Naive thymus-derived CD8-positive, alpha-beta T cell (primary cell): Measurements from ENCODE around the gene TRIM24. TPM values are rescaled to one million over a fixed set of nuclear protein-coding genes. Genes with fewer than 3 reads are reported as not detected.
"Not testable (repeated sequence)": the region's sequence is repeated elsewhere in the genome, so short reads cannot be mapped to it uniquely, and the experiment has no call there.

Experiments
- ATAC-seq, 2 donors: fragments of 150-1000 bp; cut with Tn5 transposase in 1 of 2; sonication (Bioruptor Pico), chemical (Tn5 transposase) in 1 of 2; 1 replicate in 1 of 2; 2 replicates in 1 of 2; pipeline ENCODE4 v1.10.0; 2021; ENCODE audit warnings: mild to moderate bottlenecking in 2 of 2, moderate library complexity in 2 of 2
- POLR2A ChIA-PET: fragments of 350-600 bp; sonication (Branson Sonifier 250); formaldehyde crosslinking; loops from one replicate; lab custom pipeline; 2021; ENCODE audit warnings: antibody characterized with exemption; lab: Charles Lee
- DNase-seq, 10 donors: peaks; one replicate each; pipeline versions ENCODE4 v3.0.0 to v3.0.0-alpha.2; 2020 to 2022
- H3K27ac Mint-ChIP-seq, 10 donors: one replicate each; pipeline ENCODE4 v1.8.0; 2020 to 2022; ENCODE audit warnings: mild to moderate bottlenecking in 10 of 10, mixed read lengths in 10 of 10, moderate library complexity in 4 of 10, inconsistent platforms in 1 of 10
- H3K27me3 Mint-ChIP-seq, 5 donors: one replicate each; pipeline ENCODE4 v1.8.0; 2021 to 2022; ENCODE audit warnings: mixed read lengths in 5 of 5
- H3K36me3 Mint-ChIP-seq, 3 donors: one replicate each; pipeline ENCODE4 v1.8.0; 2020 to 2022; ENCODE audit warnings: mixed read lengths in 3 of 3, mild to moderate bottlenecking in 2 of 3, inconsistent platforms in 1 of 3
- H3K4me1 Mint-ChIP-seq, 4 donors: one replicate each; pipeline ENCODE4 v1.8.0; 2021 to 2022; ENCODE audit warnings: mixed read lengths in 4 of 4
- H3K4me3 Mint-ChIP-seq, 10 donors: one replicate each; pipeline ENCODE4 v1.8.0; 2020 to 2022; ENCODE audit warnings: mild to moderate bottlenecking in 10 of 10, mixed read lengths in 10 of 10, moderate library complexity in 6 of 10, inconsistent platforms in 1 of 10
- H3K9me3 Mint-ChIP-seq, 9 donors: one replicate each; pipeline ENCODE4 v1.8.0; 2020 to 2022; ENCODE audit warnings: mixed read lengths in 9 of 9, mild to moderate bottlenecking in 3 of 9, inconsistent platforms in 1 of 9, moderate library complexity in 1 of 9
- polyA plus RNA-seq, 3 donors: library from polyadenylated mRNA; unstranded; fragments of 300-500 nt; fragmentation: Illumina TruSeq; gene quantifications; one replicate each; pipeline ENCODE4 v1.2.3, GENCODE V29; 2021
- total RNA-seq, 8 experiments: library from RNA in 2 of 8; stranded (reverse) in 2 of 8; gene quantifications; one replicate each; pipeline ENCODE4 v1.2.3 and lab custom pipeline; 2021 to 2026

The TRIM24 gene
- total and polyA plus RNA-seq, 5 experiments from 2014 or later, result 5.8 to 24.0 (median 12.2) TPM

- Mint-ChIP-seq H3K9me3 (no peaks in the 10 kb centered on the region), H3K27ac (peak overlapping the region in 1 of 10 donors; percentile 11), H3K4me3 (peak overlapping the region in 1 of 10 donors; percentile 41), H3K27me3 (no peaks in the 10 kb centered on the region), H3K4me1 (peaks cover 20 to 65% (median 59%) of the 10 kb centered on the region in 4 donors), H3K36me3 (peaks cover 0 to 15% (median 6%) of the 10 kb centered on the region in 3 donors)
- POLR2A ChIA-PET, result no interaction called here
- no peak for DNase-seq
- no peak for ATAC-seq
These were observed 5.0 kb downstream of the TRIM24 start for GRCh38 chr7:138465046-138465445.

DNA sequence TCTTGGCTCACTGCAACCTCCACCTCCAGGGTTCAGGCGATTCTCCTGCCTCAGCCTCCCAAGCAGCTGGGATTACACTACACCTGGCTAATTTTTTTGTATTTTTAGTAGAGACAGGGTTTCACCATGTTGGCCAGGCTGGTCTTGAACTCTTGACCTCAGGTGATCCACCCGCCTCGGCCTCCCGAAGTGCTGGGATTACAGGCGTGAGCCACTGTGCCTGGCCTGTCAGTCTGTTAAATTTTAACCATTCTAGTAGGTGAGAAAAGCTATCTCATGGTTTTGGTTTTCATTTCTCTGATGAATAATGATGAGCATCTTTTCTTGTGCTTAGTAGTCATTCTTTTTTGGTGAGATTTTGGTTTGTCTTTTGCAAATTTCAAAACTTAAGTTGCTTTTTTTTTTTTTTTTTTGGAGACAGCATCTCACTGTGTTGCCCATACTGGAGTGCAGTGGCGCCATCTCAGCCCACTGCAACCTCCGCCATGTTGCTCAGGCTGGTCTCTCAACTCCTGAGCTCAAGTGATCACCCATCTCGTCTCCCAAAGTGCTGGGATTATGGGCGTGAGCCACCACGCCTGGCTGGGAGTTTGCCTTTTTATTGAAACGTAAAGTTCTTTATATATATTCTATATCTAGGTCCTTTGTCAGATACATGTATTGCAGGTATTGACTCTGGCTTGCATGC is 6.2 kb downstream of the TRIM24 start:
- H3K27me3 Mint-ChIP-seq, POLR2A ChIA-PET, ATAC-seq, H3K27ac Mint-ChIP-seq, H3K9me3 Mint-ChIP-seq, DNase-seq: not testable (repeated sequence)
- H3K36me3 Mint-ChIP-seq, result peaks cover 0 to 15% (median 6%) of the 10 kb centered on the region in 3 donors
- peak overlapping the region in 2 of 10 donors; percentile 19 to 20 for H3K4me3 Mint-ChIP-seq
- peaks cover 20 to 70% (median 62%) of the 10 kb centered on the region in 4 donors for H3K4me1 Mint-ChIP-seq

DNA sequence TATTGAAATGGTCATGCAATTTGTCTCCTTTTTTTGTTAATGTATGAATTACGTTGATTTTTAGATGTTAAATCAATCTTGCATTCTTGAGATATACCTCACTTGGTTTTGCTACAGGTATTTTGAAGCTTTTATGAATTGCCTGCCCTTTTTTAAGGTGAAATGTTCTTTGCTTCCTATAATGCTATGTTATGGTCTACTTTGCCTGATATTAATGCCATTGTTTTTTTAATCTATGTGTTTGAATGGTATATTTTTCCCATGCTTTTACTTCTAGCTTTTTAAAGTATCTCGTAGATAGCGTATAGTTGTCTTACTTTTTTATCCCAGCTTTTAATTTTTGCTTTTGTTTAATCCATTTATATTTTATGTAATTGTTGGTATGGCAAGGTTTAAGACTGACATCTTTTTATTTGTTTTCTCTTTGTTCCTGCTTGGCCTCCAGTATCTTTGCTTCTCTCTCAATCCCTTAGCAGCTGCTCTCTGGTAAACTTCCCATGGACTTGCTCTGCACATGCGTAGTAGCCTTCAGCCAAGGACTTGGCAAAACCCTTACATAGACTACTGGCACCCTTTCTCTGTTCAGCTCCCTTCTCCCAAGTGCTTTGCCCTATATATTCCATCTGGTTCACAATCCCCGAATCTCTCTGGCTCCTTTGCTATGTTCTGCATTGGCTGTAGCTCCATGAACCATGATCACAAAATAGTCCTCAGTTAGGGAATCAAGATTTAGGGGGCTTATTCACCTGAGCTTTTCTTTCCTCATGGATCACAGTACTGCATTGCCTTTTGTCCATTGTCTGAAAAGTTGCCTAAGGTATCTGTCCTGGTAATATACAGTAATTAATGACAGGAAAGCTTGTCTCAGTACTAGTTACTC is 8.4 kb downstream of the TRIM24 start:
- POLR2A ChIA-PET, result no interaction called here
- Mint-ChIP-seq H3K4me1 (peaks cover 25 to 65% (median 60%) of the 10 kb centered on the region in 4 donors), H3K27ac (peak overlapping the region in 2 of 10 donors; percentile 10 to 16)

DNA sequence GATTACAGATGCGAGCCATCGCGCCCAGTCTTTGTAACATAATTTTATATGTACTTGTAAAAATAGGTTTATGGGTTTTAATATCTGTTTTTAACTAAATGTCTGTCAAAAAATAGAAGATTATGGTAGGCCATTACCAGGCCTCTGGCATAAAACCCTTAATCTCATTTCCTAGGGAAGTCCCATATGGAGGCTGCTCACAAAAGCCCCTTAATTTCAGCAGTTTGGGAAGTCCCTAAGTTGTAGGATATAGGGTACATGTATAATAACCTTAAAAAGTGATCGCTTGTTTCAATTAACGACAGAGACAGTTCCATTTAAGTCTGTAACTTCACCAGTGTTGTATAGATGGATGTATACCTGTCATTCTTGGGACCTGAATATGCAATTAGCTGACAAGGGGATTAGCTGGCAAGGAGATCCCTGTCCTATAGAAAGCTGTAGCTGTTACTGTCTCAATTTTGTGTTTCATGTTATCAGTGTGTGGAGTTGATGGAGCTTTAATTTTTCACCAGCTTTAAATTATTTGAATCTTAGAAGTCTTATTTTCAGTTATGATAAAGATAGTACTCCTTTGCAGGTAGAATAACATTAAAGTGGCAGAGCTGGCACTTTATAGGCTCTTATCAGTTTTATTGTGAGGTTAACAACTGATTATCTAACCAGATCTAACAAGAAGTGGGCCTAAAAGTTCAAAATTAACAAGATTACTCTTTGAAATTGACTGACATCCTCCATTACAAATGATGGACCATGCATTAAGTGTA is 10.5 kb downstream of the TRIM24 start:
- ATAC-seq, result no peak
- POLR2A ChIA-PET, result no interaction called here
- Mint-ChIP-seq H3K4me1 (peaks cover 33 to 63% (median 62%) of the 10 kb centered on the region in 4 donors), H3K9me3 (no peaks in the 10 kb centered on the region), H3K4me3 (no peak overlapping the region), H3K27ac (peak overlapping the region in 1 of 10 donors; percentile 15), H3K27me3 (no peaks in the 10 kb centered on the region), H3K36me3 (peaks cover 0 to 6% (median 6%) of the 10 kb centered on the region in 3 donors)
- no peak for DNase-seq

More for the DNA sequence above, 8.4 kb downstream of the TRIM24 start:
- DNase-seq (no peak), ATAC-seq (no peak)
- H3K27me3 Mint-ChIP-seq, result no peaks in the 10 kb centered on the region
- peak overlapping the region in 3 of 10 donors; percentile 16 to 35 (median 31) for H3K4me3 Mint-ChIP-seq
- H3K36me3 Mint-ChIP-seq, result peaks cover 0 to 13% (median 6%) of the 10 kb centered on the region in 3 donors
- H3K9me3 Mint-ChIP-seq, result no peaks in the 10 kb centered on the region

DNA sequence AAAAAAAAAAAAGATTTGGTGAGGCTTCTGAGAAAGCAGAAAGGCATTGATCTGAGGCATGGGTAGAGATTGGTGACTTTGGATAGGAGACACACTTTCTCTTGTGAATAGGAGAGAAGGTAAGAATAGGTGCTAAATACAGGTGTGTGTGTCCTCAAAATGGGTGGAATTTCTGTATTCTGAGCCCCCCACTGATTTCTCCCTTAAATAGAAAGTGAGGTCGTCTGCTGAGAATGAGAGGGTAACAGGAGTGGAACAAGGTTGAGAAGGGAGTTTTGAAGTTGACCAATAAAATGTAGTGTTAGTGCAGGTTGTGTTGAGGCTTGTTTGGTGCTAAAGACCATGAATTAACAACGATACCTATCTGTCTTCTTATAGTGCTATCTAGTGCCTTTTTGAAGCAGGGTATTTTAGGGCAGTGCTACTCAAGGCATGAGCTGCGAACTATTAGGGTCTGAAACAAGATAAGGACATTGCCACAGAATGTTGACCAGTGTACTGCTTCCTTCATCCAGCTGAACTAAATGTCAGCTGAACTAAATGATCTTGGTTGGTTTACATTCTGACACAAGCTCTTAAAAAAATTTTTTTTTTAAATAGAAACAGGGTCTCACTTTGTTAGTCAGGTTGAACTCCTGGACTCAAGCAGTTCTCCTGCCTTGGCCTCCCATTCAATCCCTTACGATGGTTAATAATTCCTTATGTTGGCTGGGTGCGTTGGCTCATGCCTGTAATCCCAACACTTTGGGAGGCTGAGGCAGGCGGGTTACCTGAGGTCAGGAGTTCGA is 12.4 kb downstream of the TRIM24 start:
- POLR2A ChIA-PET, result interaction anchor here (0.7 kb wide), 1 partner anchor 8 kb away, joined by 5 read pairs; no protein-coding TSS in a partner anchor
- DNase-seq (no peak), ATAC-seq (no peak)
- Mint-ChIP-seq H3K36me3 (peaks cover 0 to 6% (median 6%) of the 10 kb centered on the region in 3 donors), H3K9me3 (no peaks in the 10 kb centered on the region), H3K27me3 (no peaks in the 10 kb centered on the region), H3K4me3 (peak overlapping the region in 3 of 10 donors; percentile 2 to 34 (median 5)), H3K4me1 (peaks cover 40 to 68% (median 65%) of the 10 kb centered on the region in 4 donors), H3K27ac (peak overlapping the region in 2 of 10 donors; percentile 5 to 18)

DNA sequence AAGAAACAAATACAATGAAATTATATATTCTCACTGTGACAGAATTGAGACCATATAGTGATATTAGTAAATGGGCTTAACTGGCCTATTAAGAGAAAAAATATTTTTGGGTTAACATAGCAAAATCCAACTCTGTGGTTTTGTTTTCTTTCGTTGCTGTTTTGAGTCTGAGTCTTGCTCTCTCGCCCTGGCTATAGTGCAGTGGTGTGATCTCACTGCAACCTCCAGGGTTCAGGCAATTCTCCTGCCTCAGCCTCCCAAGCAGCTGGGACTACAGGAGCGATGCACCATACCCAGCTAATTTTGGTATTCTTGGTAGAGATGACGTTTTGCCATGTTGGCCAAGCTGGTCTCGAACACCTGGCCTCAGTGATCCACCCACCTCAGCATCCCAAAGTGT is 15.3 kb downstream of the TRIM24 start:
- no peak overlapping the region for H3K4me3 Mint-ChIP-seq
- H3K4me1 Mint-ChIP-seq, result peaks cover 39 to 71% (median 63%) of the 10 kb centered on the region in 4 donors
- DNase-seq, result no peak
- POLR2A ChIA-PET, result no interaction called here
- H3K27me3 Mint-ChIP-seq, result no peaks in the 10 kb centered on the region
- no peaks in the 10 kb centered on the region for H3K9me3 Mint-ChIP-seq
- H3K36me3 Mint-ChIP-seq, result peaks cover 0 to 3% (median 2%) of the 10 kb centered on the region in 3 donors
- no peak for ATAC-seq
- H3K27ac Mint-ChIP-seq, result no peak overlapping the region

- H3K36me3 Mint-ChIP-seq, result peaks cover 0 to 4% (median 3%) of the 10 kb centered on the region in 3 donors
- POLR2A ChIA-PET, result no interaction called here
- H3K4me3 Mint-ChIP-seq, result peak overlapping the region in 2 of 10 donors; percentile 10 to 55
- H3K27ac Mint-ChIP-seq, result peak overlapping the region in 2 of 10 donors; percentile 25 to 32
- ATAC-seq (no peak), DNase-seq (no peak)
- H3K27me3 Mint-ChIP-seq, result no peaks in the 10 kb centered on the region
- no peaks in the 10 kb centered on the region for H3K9me3 Mint-ChIP-seq
- peaks cover 43 to 74% (median 69%) of the 10 kb centered on the region in 4 donors for H3K4me1 Mint-ChIP-seq
These were observed 17.1 kb downstream of the TRIM24 start for GRCh38 chr7:138477081-138477578.

- ATAC-seq (no peak), DNase-seq (no peak)
- Mint-ChIP-seq H3K4me3 (peak overlapping the region in 1 of 10 donors; percentile 0), H3K36me3 (peaks cover 0 to 5% (median 3%) of the 10 kb centered on the region in 3 donors), H3K27me3 (no peaks in the 10 kb centered on the region), H3K9me3 (no peaks in the 10 kb centered on the region), H3K27ac (peak overlapping the region in 1 of 10 donors; percentile 50), H3K4me1 (peaks cover 39 to 73% (median 69%) of the 10 kb centered on the region in 4 donors)
- POLR2A ChIA-PET, result no interaction called here
These were observed 17.5 kb downstream of the TRIM24 start for GRCh38 chr7:138477581-138477980.

DNA sequence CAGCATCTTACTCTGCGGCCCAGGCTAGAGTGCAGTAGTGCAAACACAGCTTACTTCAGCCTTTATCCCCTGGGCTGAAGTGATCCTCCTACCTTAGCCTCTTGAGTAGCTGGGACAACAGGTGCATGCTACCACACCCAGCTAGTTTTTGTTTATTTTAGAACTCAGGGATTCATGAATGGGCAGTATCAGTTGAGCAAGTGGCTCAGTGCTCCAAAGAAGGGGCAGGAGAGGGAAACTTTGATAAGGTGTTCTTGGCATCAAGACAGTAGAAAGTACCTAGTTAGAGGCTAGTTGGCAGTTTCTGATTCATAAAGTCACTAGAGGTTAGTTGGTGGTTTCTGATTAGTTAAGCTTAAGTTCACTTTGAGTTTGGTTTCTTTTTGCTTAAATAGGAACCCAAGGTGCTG is 18.4 kb downstream of the TRIM24 start:
- Mint-ChIP-seq H3K27me3 (no peaks in the 10 kb centered on the region), H3K9me3 (peaks cover 0 to 4% (median 0%) of the 10 kb centered on the region in 9 donors)
- ATAC-seq, result peak in 1 of 2 donors; percentile 23

DNA sequence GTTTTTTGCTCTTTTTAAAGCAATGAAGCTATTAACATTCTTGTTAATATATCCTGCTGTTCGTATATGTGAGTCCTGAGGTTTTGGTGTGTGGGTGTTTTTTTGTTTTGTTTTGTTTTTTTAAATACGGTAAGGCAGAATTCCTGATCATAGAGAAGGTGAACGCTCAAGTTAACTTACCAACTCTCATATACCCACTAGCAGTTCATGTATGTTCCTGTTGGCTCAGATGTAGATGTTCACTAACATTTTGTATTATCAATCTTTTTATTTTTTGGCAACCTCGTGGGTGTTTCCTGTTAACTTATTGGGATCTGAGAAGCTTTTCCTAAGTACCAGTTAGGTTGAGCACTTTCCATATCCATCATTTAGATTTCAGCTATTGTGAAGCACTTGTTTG is 20.5 kb downstream of the TRIM24 start:
- Mint-ChIP-seq H3K9me3 (peaks cover 0 to 6% (median 0%) of the 10 kb centered on the region in 9 donors), H3K27me3 (no peaks in the 10 kb centered on the region), H3K27ac (peak overlapping the region in 1 of 10 donors; percentile 1), H3K4me1 (peaks cover 31 to 68% (median 66%) of the 10 kb centered on the region in 4 donors), H3K4me3 (peak overlapping the region in 4 of 10 donors; percentile 0 to 30 (median 24)), H3K36me3 (peaks cover 0 to 5% (median 2%) of the 10 kb centered on the region in 3 donors)
- DNase-seq (no peak), ATAC-seq (no peak)
- POLR2A ChIA-PET, result interaction anchor here (0.5 to 0.6 kb wide), 2 partner anchors 20 to 175 kb away, joined by 3 read pairs; no protein-coding TSS in a partner anchor

More for the DNA sequence above, 18.4 kb downstream of the TRIM24 start:
- Mint-ChIP-seq H3K27ac (peak overlapping the region in 5 of 10 donors; percentile 6 to 82 (median 47)), H3K36me3 (peaks cover 0 to 5% (median 0%) of the 10 kb centered on the region in 3 donors), H3K4me3 (peak overlapping the region in 1 of 10 donors; percentile 31), H3K4me1 (peaks cover 40 to 76% (median 74%) of the 10 kb centered on the region in 4 donors)
- DNase-seq, result no peak
- POLR2A ChIA-PET, result no interaction called here
